GM03348 (cell line): ENCODE data around the gene HAUS8.

ENCODE experiments used
- DNase-seq: peaks from one replicate; pipeline ENCODE4 v3.0.0; 2012; ENCODE audit warnings: low spot score

Gene HAUS8

DNA sequence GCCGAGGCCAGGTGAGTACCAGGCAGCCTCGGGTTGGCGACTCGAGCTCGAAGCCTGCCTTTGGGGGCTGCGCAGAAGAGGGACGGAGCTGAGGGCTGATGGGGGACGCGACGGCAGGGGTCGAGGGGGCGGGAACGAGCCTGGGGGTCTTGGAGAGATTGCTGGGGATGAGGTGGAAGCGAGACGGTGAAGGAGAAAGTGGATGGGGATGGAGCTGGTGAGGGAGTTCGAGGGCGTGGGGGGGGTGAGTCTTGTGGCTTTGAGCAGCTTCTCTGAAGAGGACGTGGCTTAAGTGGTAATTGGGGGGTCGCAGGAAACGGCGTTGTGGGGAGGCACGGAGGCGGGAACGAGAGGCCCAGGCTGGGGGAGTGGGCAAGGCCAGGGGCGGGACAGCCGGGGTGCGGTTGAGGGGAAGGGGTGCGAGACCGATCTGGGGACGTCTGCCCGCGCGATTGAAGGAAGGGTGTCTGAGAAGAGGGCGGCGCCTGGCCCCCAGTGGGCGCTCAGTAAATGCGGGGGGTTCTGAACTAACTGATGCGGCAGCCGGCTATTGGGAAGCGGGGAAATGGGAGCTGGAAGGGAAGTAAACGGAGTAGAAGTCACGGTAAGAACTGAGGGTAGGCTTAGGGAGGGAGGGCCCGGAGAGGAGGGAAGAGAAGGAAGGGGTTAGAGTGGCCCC, 751 bp upstream of the HAUS8 start:
- DNase-seq, result peak; percentile 47

DNA sequence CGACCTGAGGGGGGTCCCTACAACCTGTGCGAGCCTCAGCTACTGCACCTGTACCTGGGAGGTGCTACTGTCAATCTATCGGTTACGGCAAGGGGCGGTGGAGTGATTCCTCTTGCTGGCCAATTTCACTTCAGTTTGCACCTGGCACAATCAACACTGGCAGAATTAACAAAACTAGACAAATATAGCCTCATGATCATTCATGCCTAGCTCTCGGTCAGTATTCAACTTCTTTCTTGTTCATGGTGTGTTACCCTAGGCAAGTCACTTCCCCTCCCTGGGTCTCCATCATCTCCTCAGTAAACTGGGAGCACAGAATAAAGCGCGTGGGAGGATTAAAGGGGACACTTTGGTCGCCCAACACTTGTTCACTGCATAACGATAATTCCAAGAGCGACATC, 618 bp downstream of the HAUS8 start:
- DNase-seq, result no peak

DNA sequence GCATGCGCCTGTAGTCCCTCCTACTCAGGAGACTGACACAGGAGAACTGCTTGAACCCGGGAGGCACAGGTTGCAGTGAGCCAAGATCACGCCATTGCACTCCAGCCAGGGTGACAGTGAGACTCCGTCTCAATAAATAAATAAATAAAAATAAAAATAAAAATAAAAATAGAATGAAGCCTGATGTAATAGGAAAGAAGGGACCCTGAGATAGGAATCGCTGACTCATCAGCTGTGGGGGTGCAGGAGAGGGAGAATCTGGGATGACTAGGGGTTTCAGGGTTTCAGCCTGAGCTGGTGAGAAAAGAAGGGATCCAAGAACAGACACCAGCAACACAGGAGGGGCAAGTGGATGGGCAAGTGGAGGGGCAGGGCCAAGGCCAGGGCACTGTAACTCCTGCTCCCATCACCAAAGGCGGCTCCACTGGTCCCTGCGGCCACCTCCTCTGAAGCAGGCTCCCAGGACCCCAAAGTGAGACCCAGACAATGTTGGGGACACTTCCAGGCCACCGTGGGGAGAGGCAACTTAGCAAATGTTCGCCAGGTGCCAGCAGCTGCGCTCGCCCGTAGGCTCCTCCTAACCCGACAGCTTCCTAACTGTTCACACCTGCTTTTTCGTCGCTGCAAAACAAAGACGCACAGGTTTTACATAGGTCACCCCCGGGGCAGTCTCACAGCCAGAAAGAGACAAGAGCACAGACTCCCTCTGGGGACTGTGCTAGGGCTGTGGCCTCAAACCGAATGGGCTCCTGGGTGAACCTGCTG, 1.2 kb downstream of the HAUS8 start:
- no peak for DNase-seq

DNA sequence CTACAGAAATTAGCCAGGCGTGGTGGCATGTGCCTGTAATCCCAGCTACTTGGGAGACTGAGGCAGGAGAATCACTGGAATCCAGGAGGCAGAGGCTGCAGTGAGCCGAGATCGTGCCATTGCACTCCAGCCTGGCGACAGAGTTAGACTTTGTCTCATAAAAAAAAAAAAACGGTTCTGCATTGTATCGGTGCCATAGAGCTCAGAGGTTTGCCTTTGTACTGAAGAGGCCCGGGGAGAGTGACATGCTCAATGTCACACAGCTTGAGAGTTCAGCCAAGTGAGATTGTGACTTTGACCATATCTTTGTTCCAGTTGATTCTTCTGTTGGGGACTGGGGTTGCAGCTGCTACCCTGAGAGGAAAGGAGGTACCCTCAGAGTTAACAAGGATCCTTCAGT, 4.3 kb downstream of the HAUS8 start:
- no peak for DNase-seq

DNA sequence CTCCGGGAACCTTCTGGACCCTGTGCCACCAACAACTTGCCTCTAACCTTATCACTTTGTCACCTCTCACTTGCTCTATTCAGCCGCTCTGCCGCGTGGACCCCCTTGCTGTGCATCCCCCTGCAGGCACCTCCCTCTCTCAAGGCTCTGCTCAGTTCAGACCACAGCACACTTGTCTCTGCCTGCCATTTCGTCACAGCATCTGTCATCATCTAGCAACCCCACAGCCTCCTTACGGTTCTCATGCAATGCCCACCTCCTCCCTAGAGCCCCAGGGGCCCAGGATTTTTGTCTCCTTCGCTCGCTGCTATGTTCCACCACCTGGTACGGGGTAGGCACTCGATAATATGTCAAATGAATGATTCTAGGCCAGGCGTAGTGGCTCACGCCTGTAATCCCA, 4.8 kb downstream of the HAUS8 start:
- no peak for DNase-seq

DNA sequence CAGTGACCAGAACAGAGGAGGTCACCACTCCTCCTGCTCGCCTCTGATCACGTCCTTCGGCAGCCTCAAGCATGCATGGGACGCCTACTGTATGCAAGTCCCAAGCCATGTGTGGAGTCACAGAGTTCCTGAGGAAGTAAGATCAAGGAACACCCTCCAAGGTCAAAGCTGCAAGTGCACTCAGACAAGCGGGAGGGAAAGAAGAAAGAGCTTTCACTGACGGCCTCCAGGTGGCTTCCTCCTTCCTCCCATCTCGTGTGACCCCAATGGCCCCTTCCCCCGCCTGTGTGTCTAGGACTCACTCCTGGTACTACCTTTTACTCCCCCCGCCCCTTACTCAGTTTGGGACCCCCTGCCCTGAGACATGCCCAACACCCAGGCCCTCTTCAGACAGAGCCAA, 6.1 kb downstream of the HAUS8 start:
- no peak for DNase-seq

DNA sequence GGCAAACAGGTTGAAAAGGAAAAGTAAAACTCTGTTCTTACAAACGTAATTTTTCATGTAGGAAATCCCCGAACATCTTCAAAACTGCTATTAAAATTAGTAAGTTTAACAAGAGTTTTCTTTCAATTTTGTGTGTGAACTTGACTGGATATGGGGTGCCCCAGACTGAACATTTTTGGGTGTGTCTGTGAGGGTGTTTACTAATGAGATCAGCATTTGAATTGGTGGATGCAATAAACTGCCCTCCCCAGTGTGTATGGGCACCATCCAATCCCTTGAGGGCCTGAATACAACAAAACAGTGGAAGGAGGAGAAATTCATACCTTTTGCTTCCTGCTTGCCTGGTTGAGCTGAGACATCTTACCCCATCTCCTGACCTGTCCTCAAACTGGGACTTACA, 11.8 kb downstream of the HAUS8 start:
- DNase-seq, result no peak

DNA sequence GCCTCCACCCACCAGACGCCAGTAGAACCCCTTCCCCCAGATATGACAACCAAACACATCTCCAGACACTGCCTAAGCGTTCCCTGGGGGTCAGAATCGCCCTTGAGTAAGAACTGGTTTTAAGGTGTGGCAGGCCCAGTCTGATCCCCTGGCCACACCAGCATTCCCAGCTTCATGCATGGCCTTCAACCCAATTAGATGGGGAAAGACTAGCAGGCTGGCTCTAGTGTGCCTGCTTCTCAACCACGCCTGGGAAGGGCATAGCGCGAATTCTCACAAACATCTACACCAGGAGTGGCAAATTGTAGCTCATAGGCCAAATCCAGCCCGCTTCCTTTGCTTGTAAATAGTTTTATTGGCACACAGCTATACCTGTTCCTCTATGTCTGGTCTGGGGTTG, 13.6 kb downstream of the HAUS8 start:
- no peak for DNase-seq

DNA sequence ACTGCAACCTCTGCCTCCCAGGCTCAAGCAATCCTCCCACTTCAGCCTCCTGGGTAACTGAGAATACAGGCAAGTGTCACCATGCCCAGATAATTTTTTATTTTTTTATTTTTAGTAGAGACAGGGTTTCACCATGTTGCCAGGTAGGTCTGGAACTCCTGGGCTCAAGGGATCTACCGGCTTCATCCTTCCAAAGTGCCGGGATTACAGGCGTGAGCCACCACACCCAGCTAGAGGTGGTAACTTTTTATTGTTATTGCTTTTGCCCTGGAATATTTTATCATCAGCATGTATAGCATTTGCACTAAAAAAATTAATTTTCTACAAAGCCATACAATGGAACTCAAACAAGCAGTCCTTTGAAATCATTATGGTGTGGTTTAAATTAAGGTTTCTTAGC, 14.0 kb downstream of the HAUS8 start:
- DNase-seq, result no peak

DNA sequence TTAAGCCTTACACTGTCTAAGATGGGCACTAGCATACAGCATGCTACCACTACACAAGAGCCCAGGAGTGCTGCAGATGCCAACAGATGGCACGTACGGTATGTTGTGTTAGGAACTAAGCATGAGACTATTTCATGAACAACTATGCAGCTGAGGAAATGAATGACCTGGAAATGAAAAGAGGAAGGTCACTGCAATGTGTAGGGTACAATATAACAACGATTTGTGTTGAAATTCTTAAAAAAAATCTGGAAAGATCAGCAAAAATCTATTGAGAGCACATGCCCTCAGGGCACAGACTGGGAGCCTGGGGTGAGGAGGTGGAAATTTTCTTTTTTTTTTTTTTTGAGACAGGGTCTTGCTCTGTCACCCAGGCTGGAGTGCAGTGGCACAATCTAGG, 14.4 kb downstream of the HAUS8 start:
- DNase-seq, result no peak

DNA sequence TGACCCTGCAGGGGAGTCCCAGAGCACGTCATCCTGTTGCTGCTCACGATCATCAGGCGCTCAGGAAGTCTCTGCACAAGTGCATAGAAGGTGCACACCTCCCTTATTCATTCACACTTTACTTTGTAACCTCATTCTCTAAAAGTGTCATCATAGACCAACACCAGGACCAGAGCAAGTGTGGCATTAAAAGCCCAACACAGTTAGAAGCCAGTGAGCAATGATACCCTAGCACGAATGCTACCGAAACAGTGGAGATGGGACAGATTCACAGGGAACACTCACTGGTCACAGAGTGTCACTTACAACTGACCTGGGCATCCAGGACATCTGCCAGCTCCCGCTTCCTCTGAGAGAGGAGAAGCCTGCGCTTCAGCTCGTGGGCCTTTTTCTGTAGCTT, 17.0 kb downstream of the HAUS8 start:
- no peak for DNase-seq

DNA sequence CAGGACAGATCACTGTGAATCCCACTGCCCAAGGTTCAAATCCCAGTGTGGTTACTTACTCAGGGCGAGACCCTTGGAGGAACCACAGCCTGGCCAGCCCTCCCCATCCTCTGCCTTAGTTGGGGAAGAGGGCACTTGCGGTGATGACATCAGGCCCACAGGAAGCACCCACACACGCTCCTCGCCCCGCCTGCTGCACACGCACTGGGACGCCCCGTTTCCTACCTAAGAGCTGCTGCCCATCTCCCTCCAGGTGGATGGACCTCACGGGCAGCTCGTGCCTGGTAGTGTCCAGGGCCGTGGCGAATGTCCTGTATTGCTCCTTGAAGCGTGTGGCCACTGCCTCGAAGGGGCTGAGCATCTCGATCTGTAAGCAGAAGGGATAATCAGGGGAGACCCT, 19.6 kb downstream of the HAUS8 start:
- no peak for DNase-seq

DNA sequence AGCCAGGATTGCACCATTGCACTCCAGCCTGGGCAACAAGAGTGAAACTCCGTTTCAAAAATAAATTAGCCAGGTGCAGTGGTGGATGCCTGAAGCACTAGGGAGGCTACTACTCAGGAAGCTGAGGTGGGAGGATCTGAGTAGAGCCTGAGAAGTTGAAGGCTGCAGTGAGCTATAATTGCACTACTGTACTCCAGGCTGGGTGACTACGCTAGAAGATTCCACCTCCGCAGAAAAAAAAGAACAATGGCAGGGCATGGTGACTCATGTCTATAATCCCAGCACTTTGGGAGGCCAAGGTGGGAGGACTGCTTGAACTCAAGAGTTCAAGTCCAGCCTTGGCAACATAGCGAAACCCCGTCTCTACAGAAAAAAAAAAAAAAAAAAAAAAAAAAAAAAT, 20.5 kb downstream of the HAUS8 start:
- DNase-seq, result no peak

DNA sequence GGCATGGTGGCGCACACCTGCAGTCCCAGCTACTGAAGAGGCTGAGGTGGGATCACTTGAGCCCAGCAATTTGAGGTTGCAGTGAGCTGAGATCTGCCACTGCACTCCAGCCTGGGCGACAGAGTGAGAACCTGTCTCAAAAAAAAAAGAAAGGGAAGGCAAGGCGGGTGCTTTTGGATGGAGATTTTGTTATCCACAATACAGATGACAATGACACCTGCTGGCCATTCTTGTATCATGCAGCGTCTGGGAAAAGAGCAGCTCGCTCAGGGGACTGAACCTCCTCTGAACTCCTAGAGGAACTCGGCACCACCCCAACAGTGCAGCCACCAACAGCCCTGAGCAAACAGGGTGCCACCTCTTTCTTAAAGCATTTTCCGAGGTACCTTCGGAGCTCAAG, 22.8 kb downstream of the HAUS8 start:
- peak; percentile 80 for DNase-seq

DNA sequence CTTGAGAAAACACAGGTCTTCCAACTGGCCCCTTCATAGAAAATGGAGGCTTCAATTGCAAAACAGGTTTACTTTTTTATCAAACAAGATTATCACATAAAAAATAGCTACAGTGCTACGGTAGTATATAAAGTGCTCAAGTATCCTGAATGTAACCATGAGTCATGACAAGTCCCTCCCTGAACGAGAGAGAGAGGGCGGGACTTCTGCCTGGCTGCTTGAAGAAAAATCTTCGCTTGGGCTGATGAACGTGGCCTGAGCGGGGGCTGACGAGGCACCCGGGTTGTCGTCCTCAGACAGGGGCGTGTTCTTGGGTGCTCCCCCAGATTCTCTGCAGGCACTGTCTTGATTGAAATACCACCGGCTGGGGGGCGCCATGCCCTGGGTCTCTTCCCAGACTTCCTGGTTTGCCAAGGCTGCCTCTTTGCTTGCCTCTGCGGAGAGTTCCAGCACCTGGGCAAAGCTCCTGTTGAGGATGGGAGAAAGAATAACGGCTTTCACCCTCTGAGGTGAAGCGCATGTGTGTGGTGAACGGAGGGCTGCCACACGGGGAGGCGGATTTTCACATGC, 25.5 kb downstream of the HAUS8 start:
- DNase-seq, result peak; percentile 46

DNA sequence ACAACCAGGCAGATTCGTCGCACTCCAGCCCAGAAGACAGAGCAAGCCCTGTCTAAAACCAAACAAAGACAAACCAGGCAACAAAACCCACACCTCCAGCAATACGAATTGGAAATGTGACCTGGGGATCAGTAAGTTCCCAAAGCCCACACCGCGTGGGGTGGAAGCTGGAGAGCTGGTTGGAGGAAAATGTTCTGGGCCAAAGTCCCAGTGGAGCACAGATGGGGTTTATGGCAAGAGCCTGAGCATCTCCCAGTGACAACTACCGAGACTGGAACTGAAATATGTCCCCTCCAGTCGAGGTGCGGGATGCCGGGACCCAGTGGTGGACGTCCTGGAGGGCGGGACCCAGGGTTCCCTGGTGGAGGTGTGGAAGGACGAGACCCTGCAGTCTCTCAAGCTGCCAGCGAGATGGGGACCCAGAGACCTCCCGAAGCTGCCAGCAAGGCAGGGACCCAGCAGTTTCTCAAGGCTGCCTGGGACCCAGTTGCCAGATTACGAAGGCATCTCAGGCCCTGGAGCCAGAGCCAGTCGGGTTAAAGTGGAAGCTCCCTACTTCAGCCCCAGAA, 26.3 kb downstream of the HAUS8 start:
- DNase-seq, result no peak

DNA sequence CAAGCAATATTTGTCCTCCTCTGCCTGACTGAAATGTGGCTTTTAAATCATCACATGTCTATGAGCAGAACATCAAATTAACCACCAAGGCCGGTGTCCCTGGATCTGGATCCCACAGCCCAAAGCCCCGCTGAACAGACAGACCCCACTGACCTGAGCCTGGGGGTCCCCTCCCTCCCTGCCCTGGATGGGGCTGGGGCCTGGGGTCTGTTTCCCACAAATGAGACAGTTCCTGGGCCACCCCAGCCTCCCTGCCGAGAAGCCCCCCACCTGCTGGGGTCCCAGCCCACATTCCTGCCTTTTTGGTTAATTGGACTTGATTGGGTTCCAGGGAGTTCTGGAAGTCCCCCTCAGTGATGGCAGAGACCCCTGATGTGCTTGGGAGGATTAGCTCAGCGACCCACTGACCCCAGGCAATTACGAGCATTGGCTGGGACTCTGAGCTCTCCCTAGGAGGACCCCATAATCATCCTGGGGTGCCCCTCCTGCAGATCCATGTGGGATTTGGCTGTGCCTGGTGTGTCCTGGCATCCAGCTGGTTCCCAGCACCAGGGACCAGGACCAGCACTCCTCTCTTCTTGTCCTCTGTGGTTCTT, 29.2 kb downstream of the HAUS8 start:
- no peak for DNase-seq

DNA sequence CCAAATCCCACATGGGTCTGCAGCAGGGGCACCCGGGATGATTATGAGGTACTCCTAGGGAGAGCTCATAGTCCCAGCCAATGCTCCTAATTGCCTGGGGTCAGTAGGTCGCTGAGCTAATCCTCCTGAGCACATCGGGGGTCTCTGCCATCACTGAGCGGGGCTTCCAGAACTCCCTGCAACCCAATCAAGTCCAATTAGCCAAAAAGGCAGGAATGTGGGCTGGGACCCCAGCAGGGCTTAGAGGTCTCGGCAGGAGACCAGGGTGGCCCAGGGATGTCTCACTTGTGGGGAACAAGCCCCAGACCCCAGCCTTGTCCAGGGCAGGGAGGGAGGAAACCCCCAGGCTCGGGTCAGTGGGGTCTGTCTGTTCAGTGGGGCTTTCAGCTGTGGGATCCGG, 31.5 kb downstream of the HAUS8 start:
- no peak for DNase-seq

DNA sequence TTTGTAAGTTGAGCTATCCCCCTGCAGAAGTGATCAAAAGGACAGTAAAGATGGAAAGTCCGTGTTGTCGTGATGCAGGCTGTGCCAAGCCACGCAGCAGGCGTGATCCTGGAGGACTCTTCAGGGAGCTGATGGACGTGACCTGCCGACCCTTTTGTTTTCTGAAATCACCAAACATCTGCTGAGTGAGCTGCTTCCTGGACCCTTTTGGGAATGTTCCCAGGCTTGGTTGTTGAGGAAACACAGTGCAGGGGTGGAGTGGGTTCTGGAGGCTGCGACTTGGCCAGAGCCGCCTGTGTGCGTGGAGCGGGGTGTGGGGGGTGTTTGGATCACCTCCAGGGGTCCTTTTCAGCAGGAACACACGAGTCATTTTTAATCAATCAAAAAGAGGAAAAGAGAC, 33.3 kb downstream of the HAUS8 start:
- no peak for DNase-seq

DNA sequence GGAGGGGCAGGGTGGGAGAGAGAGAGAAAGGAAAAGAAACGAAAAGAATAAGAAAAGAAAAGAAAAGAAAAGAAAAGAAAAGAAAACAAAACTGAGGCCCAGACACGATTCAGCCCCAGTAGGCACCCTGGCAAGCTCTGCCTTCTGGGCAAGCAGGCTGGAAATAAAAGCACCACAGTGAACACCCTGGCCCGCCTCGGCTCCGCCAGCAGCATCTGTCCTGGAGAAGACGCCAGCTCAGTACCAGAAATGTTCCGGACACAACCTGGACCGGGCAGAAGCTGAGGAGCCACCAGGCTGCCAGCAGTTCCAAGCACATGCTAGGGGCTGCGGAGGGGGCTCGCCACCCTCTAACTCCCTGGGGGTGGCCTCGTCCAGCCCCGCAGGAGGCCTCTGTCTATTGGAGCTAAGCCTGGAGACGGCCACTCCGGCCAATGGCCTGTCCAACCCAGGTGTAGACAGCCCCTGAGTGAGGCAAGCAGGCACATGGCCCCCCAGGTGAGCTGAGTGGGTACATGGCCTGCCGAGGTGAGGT, 37.2 kb downstream of the HAUS8 start:
- no peak for DNase-seq

DNA sequence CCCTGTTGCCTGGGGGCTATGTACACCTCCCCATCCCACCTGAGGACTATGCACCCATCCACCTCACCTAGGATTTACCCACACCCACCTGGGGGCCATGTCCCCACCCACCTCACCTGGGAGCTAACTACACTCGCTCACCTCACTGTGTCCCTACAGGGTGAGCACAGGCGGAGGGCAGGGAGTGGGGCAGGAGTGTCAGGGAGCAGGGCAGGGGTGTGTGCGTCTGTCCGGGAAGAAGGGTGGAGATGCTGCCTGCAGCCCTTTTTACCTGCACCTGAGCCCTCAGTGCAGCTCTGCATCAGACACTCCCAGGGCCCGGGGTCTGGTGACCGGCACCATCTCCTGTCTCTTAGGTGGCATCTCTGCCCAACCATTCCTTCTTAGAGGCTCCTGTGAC, 38.1 kb downstream of the HAUS8 start:
- DNase-seq, result no peak

DNA sequence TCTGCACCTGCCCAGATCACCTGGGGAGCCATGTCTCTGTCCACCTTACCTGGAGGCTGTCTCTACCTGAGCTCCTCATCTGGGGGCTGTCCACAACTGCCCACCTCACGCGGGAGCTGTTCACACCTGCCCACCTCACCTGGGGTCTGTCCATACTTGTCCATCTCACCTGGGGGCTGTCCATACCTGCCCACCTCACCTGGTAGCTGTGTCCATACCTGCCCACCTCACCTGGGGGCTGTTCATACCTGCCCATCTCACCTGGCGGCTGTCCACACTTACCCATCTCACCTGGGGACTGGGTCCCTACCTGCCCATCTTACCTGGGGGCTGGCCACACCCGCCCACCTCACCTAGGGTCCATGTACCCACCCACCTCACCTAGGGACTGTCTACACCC, 38.6 kb downstream of the HAUS8 start:
- DNase-seq, result no peak
